Stomach (tissue), 9 donors: ENCODE measurements around the gene ACSF3. TPM values are rescaled to one million over a fixed set of nuclear protein-coding genes. Genes with fewer than 3 reads are reported as not detected.

ENCODE experiments used
- DNase-seq, 2 donors: peaks; one replicate each; pipeline versions ENCODE4 v3.0.0 to v3.0.0-alpha.2; 2013 to 2019
- H3K27ac ChIP-seq, 5 donors: fragments of 200-600 bp in 4 of 5; sonication (generic) in 4 of 5; one replicate each; pipeline ENCODE4 v1.5.1; 2013 to 2019; ENCODE audit warnings: mild to moderate bottlenecking in 1 of 5, moderate library complexity in 1 of 5
- H3K27me3 ChIP-seq, 3 donors: fragments of 200-600 bp; sonication (generic); one replicate each; pipeline ENCODE4 v1.5.1; 2017 to 2019; ENCODE audit warnings: mixed run types in 1 of 3
- H3K36me3 ChIP-seq, 4 donors: fragments of 200-600 bp; sonication (generic); 1 replicate in 3 of 4; 2 replicates in 1 of 4; pipeline ENCODE4 v1.5.1; 2016 to 2019
- H3K4me1 ChIP-seq, 4 donors: fragments of 200-600 bp; sonication (generic); one replicate each; pipeline ENCODE4 v1.5.1; 2016 to 2019
- H3K4me3 ChIP-seq, 4 donors: fragments of 200-600 bp; sonication (generic) in 3 of 4; one replicate each; pipeline ENCODE4 v1.5.1; 2016 to 2019; ENCODE audit warnings: mild to moderate bottlenecking in 1 of 4
- H3K9me3 ChIP-seq, 4 donors: fragments of 200-600 bp; sonication (generic); one replicate each; pipeline ENCODE4 v1.5.1; 2016 to 2019
- EP300 ChIP-seq: sonication (generic); formaldehyde crosslinking; IDR thresholded peaks from one replicate; pipeline ENCODE4 v1.6.1; 2017; ENCODE audit warnings: antibody characterized with exemption
- POLR2A ChIP-seq, 4 donors: fragments of 450-650 bp; IDR thresholded peaks; one replicate each; pipeline ENCODE4 v1.6.1; 2016; ENCODE audit warnings: antibody characterized with exemption in 4 of 4, control low read depth in 2 of 4, mild to moderate bottlenecking in 1 of 4, moderate library complexity in 1 of 4
- POLR2AphosphoS5 ChIP-seq, 3 donors: sonication (generic); formaldehyde crosslinking; IDR thresholded peaks; one replicate each; pipeline ENCODE4 v1.6.1; 2016; ENCODE audit warnings: antibody characterized with exemption in 3 of 3
- whole genome bisulfite sequencing, 5 donors: extraction: QIAGEN DNeasy Blood & Tissue Kit in 3 of 5; methylation state at CpG; one replicate each; pipeline versions ENCODE4 v1.1.5 to v1.1.7; 2013 to 2018; 5-methylcytosine and 5-hydroxymethylcytosine counted together
- intact Hi-C: fragments of 100-400 bp; cut with DNase I; formaldehyde crosslinking; loops from one replicate; pipeline ENCODE4 v1.15.1; 2023; ENCODE audit warnings: low total_unique reads
- polyA plus RNA-seq, 3 donors: library from polyadenylated mRNA; stranded (reverse); fragments of 200-250 nt; gene quantifications; one replicate each; pipeline ENCODE4 v1.2.3, GENCODE V29; 2013
- total RNA-seq, 5 donors: library from RNA; depleted of rRNA; stranded (reverse); fragments of >200 nt; gene quantifications; one replicate each; pipeline versions ENCODE4 v1.1.0 to v1.2.3, GENCODE V29; 2014 to 2016
- TF ChIP-seq, protein P1 (sequence below), 7 experiments: fragments of 450-650 bp in 4 of 7; fragments of 200-600 bp in 3 of 7; sonication (generic) in 3 of 7; IDR thresholded peaks; one replicate each; pipeline ENCODE4 v1.5.1; 2016 to 2019; ENCODE audit warnings: antibody characterized with exemption in 7 of 7, control low read depth in 2 of 7, mild to moderate bottlenecking in 1 of 7
- donor health status: healthy with polysubstance abuse.
- donor health status: Bipolar disorder and iron deficiency.
- donor health status: healthy.

ACSF3 gene
- total and polyA plus RNA-seq, 8 donors: 16.9 to 265 (median 30.7) TPM

GRCh38 chr16:89134269-89134668, 40.6 kb downstream of the ACSF3 start:
- H3K27ac ChIP-seq: no peak overlapping the region
- H3K27me3 ChIP-seq: no peaks in the 10 kb centered on the region
- no peak overlapping the region for H3K4me3 ChIP-seq
- TF ChIP-seq EP300 (no peak), POLR2AphosphoS5 (IDR thresholded peaks at IDR 0.05) (no peak)
- peaks cover 0 to 9% (median 0%) of the 10 kb centered on the region in 4 donors for H3K9me3 ChIP-seq
- intact Hi-C loops: no loop called here
- no peaks in the 10 kb centered on the region for H3K4me1 ChIP-seq
- peaks cover 23 to 94% (median 88%) of the 10 kb centered on the region in 4 donors for H3K36me3 ChIP-seq
- WGBS, 5 donors: 92 to 97% (median 95%) methylated on average over 20 of the region's 20 CpGs
- no peak for DNase-seq

- Histone ChIP-seq H3K27me3 (no peaks in the 10 kb centered on the region), H3K27ac (no peak overlapping the region), H3K4me1 (no peaks in the 10 kb centered on the region), H3K4me3 (no peak overlapping the region), H3K36me3 (peaks cover 29 to 94% (median 87%) of the 10 kb centered on the region in 4 donors), H3K9me3 (peaks cover 0 to 4% (median 0%) of the 10 kb centered on the region in 4 donors)
- 93 to 98% (median 96%) methylated on average over 11 of the region's 11 CpGs for WGBS, 5 donors
- TF ChIP-seq POLR2A (IDR thresholded peaks at IDR 0.05): no peak
- TF ChIP-seq, protein P1, sequence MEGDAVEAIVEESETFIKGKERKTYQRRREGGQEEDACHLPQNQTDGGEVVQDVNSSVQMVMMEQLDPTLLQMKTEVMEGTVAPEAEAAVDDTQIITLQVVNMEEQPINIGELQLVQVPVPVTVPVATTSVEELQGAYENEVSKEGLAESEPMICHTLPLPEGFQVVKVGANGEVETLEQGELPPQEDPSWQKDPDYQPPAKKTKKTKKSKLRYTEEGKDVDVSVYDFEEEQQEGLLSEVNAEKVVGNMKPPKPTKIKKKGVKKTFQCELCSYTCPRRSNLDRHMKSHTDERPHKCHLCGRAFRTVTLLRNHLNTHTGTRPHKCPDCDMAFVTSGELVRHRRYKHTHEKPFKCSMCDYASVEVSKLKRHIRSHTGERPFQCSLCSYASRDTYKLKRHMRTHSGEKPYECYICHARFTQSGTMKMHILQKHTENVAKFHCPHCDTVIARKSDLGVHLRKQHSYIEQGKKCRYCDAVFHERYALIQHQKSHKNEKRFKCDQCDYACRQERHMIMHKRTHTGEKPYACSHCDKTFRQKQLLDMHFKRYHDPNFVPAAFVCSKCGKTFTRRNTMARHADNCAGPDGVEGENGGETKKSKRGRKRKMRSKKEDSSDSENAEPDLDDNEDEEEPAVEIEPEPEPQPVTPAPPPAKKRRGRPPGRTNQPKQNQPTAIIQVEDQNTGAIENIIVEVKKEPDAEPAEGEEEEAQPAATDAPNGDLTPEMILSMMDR (IDR thresholded peaks at IDR 0.05): no peak
- no peak for TF ChIP-seq POLR2AphosphoS5 (IDR thresholded peaks at IDR 0.05)
- TF ChIP-seq EP300: no peak
- no peak for DNase-seq
- intact Hi-C loops: no loop called here
Measured at GRCh38 chr16:89135166-89135565, 41.5 kb downstream of the ACSF3 start.

DNA sequence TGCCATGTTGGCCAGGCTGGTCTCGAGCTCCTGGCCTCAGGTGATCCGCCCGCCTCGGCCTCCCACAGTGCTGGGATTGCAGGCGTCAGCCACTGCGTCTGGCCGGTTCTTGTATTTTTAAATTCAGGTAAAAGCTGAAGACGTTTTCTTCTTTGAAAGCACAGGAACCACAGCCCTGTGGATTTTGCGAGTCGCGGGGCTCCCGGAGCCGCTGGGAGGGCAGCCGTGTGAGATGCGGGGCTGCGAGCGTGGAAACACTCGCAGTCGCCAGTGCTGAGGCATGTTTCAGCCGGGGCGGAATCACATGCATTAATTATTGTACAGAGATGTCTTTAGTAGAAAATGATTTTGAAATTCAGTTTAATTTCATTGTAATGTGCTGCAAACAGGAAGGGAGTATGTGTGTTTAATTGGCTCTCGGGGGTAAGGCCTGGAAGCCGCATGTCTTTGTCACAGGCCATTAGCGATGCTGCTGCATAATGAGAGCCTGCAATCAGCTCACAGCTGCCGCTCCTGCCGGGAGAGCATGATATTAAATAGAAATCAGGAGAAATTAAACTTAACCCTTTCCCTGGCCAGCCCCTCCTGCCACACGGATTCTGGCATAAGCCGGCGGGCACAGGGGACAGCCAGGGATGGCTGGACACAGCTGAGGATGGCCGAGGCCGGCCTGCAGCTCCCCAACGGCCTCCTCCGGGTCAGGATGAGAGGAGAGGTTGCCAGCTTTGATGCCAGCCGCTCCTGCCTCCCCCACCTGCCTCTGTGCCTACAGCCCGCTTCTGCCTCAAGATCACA, 42.5 kb downstream of the ACSF3 start:
- WGBS, 5 donors: 90 to 94% (median 92%) methylated on average over 30 to 35 of the region's 35 CpGs
- Histone ChIP-seq H3K4me3 (no peak overlapping the region), H3K4me1 (no peaks in the 10 kb centered on the region), H3K36me3 (peaks cover 39 to 99% (median 92%) of the 10 kb centered on the region in 4 donors), H3K9me3 (no peaks in the 10 kb centered on the region), H3K27me3 (no peaks in the 10 kb centered on the region), H3K27ac (no peak overlapping the region)
- intact Hi-C loops: no loop called here
- TF ChIP-seq EP300 (no peak), POLR2AphosphoS5 (IDR thresholded peaks at IDR 0.05) (no peak), POLR2A (IDR thresholded peaks at IDR 0.05) (no peak)
- TF ChIP-seq, protein P1 (IDR thresholded peaks at IDR 0.05): no peak
- no peak for DNase-seq

DNA sequence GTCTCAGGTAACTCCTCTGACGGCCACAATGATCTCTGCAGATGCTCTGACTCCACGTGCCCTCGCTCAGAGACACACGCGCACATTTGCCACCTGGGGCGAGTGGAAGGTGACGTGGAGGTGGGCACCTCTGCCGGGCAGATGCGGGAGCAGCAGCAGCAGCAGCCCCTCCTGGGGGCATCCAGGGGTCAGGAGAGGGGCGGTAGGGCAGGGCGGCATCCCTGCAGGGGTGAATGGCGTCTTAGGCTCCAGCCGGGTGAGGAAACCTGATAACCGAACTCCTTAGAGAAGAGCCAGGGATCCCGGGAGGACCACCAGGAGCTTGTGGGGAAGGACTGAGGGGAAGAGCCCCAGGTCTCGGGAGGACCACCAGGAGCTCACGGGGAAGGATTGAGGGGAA, 43.3 kb downstream of the ACSF3 start:
- H3K36me3 ChIP-seq: peaks cover 47 to 99% (median 96%) of the 10 kb centered on the region in 4 donors

More for the DNA sequence above, 43.3 kb downstream of the ACSF3 start:
- no peaks in the 10 kb centered on the region for H3K9me3 ChIP-seq
- no peak overlapping the region for H3K27ac ChIP-seq
- H3K4me1 ChIP-seq: no peaks in the 10 kb centered on the region
- TF ChIP-seq POLR2A (IDR thresholded peaks at IDR 0.05) (no peak), POLR2AphosphoS5 (IDR thresholded peaks at IDR 0.05) (no peak), EP300 (no peak)
- TF ChIP-seq, protein P1 (IDR thresholded peaks at IDR 0.05): no peak
- H3K27me3 ChIP-seq: no peaks in the 10 kb centered on the region
- intact Hi-C loops: no loop called here
- no peak overlapping the region for H3K4me3 ChIP-seq
- no peak for DNase-seq
- WGBS, 5 donors: 95 to 97% (median 96%) methylated on average over 17 of the region's 17 CpGs
